Testis (tissue), 2 donors: ENCODE data around the gene VAMP4.

ENCODE experiments used
- CTCF ChIP-seq, 3 experiments: fragments of 450-650 bp in 2 of 3; fragments of 200-600 bp in 1 of 3; sonication (generic) in 1 of 3; IDR thresholded peaks; one replicate each; pipeline ENCODE4 v1.5.1; 2016 to 2019; ENCODE audit warnings: antibody characterized with exemption in 3 of 3, mild to moderate bottlenecking in 2 of 3, moderate library complexity in 1 of 3
- POLR2A ChIP-seq: fragments of 450-650 bp; IDR thresholded peaks from one replicate; pipeline ENCODE4 v1.6.1; 2017; ENCODE audit warnings: antibody characterized with exemption, mild to moderate bottlenecking, moderate library complexity

GRCh38 chr1:171753182-171753581 lies 11.3 kb upstream of the VAMP4 start:
- TF ChIP-seq CTCF (IDR thresholded peaks at IDR 0.05) (no peak), POLR2A (no peak)
